T-helper 1 cell (primary cell): ENCODE data around the gene ADAMTS15.

ENCODE experiments used
- DNase-seq, 5 donors: peaks; one replicate each; pipeline ENCODE4 v3.0.0-alpha.2; 2012 to 2020
- total RNA-seq, 4 donors: gene quantifications; one replicate each; lab custom pipeline; 2026; lab: John Stamatoyannopoulos, UW

ADAMTS15 gene, protein sequence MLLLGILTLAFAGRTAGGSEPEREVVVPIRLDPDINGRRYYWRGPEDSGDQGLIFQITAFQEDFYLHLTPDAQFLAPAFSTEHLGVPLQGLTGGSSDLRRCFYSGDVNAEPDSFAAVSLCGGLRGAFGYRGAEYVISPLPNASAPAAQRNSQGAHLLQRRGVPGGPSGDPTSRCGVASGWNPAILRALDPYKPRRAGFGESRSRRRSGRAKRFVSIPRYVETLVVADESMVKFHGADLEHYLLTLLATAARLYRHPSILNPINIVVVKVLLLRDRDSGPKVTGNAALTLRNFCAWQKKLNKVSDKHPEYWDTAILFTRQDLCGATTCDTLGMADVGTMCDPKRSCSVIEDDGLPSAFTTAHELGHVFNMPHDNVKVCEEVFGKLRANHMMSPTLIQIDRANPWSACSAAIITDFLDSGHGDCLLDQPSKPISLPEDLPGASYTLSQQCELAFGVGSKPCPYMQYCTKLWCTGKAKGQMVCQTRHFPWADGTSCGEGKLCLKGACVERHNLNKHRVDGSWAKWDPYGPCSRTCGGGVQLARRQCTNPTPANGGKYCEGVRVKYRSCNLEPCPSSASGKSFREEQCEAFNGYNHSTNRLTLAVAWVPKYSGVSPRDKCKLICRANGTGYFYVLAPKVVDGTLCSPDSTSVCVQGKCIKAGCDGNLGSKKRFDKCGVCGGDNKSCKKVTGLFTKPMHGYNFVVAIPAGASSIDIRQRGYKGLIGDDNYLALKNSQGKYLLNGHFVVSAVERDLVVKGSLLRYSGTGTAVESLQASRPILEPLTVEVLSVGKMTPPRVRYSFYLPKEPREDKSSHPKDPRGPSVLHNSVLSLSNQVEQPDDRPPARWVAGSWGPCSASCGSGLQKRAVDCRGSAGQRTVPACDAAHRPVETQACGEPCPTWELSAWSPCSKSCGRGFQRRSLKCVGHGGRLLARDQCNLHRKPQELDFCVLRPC
- 0 to 0.08 (median 0) reads per million in 4 donors for total RNA-seq

DNA sequence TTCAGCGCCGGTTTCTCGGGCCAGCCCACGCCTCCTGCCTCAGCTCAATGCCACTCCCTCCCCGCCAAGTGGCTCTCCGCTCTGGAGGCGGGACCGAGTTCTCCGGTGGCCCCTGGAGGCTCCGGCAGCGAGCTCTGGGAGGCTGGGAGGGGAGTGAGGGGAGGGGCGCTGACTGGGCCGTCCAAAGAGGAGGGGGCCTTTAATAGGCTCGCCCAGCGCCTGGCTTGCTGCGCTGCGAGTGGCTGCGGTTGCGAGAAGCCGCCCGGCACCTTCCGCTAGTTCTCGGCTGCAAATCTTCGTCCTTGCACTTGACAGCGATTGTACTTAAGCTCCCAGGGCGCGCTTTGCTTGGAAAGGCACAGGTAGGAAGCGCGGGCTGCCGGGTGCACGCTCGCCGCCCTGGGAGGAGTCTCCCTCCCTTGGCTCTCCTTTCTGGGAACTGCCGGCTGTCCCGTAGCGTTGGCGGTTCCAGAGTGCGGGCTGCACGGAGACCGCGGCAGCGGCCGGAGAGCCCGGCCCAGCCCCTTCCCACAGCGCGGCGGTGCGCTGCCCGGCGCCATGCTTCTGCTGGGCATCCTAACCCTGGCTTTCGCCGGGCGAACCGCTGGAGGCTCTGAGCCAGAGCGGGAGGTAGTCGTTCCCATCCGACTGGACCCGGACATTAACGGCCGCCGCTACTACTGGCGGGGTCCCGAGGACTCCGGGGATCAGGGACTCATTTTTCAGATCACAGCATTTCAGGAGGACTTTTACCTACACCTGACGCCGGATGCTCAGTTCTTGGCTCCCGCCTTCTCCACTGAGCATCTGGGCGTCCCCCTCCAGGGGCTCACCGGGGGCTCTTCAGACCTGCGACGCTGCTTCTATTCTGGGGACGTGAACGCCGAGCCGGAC, at the start of gene ADAMTS15:
TSS of gene ADAMTS15 (plus strand) at position 230 of the 894 bp plus-strand sequence. CDS start at position 559, 329 bp downstream.
- peak in 1 of 5 donors; percentile 28 for DNase-seq

GRCh38 chr11:130399196-130399595, 49.2 kb upstream of the ADAMTS15 start:
- DNase-seq, result no peak

DNA sequence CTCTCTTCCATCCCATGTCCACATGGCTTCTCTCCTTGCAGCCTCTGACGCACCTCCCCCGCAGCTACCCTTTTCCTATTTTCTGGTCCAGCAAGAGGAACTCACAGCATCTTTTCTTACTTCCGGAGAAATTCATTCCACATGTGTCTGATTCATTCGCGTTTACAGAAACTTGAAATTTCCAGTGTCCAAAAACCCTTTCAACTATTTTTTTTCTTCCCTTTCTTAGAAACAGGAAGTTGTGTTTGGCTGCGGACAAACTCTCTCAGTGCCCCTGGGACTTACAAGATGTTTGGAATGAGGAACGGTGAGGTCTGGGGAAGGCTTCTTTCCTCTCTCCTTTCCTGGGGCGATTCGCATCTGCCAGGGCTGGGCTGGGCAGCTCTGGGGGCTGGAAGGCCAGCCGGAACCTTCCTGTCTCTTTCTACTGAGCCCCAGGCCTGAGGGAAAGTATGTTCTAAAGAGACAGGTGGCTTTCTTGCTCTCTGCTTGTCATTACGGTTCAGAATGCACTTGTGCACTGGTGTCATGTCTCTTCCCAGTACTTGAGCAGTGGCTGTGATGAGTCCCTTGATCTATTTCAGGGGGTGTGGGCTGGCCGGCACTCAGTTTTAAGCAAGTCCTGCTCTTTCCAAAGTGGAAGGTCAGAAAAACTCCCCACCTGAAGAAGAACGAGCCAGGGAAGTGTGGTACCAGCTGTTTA, 47.5 kb upstream of the ADAMTS15 start:
- no peak for DNase-seq

DNA sequence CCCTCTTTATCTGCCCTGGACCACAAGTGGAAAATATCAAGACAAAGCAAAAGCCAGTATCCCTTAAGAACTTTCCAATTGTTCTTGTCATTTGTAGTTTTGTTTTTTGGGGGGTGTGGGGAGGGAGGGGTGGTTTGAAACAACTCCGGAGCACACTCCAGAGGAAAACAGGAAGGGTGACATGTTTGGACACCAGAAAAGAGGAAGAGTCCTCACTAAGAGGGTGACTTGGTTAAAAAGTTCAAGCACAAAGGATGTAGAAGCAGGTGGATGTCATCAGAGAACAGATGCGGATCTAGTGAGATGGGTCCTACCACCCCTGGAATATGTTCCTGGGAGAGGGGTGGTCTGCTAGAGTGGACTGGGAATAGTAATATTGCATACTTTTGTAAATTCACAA, 45.9 kb upstream of the ADAMTS15 start:
- no peak for DNase-seq

- no peak for DNase-seq
Measured at GRCh38 chr11:130403271-130403804, 45.1 kb upstream of the ADAMTS15 start.

DNA sequence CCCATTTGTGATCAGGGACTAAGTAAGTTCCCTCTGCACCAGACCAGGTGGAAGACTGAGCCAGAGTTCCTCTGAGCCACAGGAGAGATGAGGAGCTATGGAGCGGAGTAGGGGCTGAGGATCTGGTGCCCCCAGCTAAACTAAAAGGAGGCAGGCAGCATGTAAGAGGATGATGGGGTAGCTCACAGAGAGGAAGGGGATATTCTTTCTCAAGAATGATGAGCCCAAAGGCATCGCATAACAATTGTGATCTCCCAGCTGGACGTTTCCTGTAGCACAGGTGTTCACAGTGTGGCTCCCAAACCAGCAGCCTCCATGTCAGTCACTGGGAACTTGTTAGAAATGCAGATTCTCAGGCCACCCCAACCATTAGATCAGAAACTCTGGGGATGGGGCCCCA, 44.5 kb upstream of the ADAMTS15 start:
- no peak for DNase-seq

- no peak for DNase-seq
Measured at GRCh38 chr11:130404727-130405126, 43.7 kb upstream of the ADAMTS15 start.

DNA sequence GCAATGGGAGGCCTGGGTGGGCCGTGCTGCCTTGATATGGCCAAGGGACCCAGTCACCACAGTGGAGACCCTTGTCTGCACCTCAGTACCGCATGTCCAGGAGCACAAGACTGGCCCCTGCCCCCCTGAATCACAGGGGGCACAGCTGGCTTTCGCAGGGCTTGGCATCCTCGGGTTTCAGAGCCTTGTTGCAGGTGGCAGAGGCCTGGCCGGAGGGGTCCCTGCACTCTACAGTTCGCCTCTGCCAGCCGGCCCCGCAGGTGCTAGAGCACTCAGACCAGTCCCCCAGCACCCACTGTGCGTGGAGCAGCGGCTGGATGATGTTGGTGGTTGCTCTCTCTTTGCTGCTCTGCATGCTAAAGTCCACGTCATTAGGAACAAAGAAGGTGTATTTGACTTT, 43.0 kb upstream of the ADAMTS15 start:
- no peak for DNase-seq

DNA sequence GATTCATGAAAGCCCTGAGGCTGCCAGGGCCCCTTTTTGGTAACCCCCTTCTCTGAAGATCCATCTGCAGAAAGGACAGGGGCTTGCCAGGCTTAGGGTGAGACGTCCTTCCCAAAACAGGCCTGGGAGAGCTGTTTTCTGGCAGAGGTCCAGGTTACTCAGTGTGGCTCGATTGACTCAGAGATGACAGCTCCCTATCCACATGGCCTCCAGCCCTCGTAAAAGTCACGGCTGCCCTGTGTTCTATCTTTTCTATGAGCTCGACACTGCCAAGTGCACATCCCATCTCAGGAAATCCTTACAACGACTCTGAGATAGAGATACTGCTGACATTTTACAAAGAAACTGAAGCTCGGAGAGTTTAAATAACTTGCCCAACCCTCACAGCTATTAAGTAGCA, 40.5 kb upstream of the ADAMTS15 start:
- no peak for DNase-seq

DNA sequence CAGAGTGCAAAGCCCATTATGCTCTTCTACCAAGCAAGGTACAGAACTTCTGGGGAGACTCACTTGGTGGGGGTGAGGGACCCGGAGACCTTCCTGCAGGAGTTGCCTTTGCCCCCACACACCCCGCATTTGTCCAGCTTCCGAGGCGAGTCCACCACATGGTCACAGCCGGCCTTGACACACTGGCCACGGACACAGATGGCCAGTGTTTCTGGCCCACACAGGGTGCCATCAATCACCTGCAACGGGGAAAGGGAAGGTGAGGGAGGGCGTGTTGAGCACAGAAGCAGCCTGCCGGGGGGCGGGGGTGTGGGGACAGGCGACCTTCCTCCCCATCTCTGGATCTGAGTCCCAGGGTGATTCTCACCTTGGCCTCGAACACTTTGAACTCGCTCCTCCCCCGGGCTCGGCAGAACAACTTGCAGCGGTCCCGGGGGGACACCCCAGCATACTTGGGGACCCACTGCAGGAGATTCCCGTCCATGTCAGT, 40.0 kb upstream of the ADAMTS15 start:
- DNase-seq, result no peak

GRCh38 chr11:130408901-130409300, 39.5 kb upstream of the ADAMTS15 start:
- no peak for DNase-seq

DNA sequence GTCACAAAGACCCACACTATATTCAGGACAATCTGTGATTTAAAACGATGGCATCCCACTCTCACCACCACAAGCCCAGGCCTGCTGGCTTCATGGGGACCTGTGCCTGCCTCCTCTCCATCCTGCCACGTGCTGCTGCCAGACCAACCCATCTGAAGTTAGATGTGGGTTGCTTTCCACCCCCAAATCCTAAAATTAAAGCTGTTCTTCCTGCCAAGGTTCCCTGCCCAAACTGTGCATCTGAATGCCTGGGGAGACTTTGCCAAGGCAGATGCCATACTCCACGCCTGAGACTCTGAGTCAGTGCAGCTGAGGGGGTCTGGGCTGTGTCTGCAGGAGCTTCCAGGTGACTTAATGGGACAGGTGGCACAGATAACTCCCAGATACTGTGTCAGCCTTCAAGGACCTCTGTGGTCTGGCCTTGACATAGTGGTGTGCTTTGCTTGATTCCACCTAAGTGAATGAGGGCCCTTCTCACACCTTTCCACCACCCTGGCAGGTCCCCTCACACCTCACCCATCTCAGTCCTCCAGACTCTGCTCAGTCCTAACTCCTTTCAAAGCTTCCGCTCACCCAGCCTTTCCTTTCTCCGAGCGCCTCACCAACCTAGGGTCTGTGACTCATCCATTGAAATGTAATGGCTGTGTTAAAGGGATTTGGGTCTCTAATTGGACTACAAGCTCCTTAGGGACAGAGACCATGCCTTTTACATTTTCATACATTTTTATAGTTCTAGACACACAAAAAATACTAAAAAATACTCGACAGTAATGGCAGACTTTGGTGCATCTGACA, 38.7 kb upstream of the ADAMTS15 start:
- DNase-seq, result no peak

DNA sequence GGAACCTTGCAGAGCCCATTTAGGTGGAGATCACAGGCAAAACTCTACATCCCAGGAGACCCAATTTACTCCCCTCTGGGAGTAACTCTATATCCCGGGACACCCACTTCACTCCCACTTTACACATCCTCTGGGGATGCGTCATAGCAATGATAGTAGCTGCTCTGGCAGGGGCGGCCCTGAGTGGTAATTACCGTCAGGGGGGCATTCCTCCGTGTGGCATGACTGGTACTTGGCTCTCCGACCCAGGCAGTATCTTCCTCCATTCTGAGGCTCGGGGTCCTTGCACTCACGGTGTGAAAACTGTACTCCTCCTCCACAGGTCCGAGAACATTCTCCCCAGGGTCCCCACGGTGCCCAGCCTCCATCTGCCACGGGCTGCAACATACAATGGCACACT, 37.2 kb upstream of the ADAMTS15 start:
- DNase-seq, result no peak

DNA sequence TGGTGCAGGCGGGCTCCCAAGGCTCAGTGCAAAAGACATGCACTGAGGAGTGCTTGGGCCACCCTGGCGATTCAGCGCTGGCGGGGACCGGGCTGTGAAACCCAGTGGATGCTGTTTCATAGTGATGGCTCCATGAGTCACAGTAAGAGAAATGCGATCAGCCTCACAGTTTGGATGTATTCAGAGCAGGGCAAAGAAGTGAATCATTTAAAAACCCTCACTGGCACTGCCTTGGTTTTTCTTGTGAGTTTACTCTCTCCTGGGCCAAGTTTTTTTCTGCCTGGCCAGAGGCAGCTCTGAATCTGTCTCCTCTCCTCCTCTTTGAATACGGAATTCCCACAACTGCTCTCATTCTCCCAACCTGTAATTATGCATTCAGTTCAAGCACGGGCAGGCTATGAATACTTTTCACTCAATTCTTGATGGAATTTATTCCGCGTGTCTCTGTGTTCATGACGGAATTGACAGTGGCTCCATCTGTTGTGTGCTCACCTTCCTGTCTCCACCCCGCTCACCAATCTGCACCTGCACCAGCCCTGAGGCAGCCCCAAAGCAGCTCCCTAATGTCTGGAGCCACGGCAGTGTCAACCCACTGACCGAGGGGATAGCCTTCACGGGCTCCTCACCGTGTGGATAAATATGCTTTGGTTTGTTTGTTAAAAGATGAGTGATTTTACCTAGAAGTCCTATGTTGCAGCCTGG, 34.9 kb upstream of the ADAMTS15 start:
- no peak for DNase-seq

DNA sequence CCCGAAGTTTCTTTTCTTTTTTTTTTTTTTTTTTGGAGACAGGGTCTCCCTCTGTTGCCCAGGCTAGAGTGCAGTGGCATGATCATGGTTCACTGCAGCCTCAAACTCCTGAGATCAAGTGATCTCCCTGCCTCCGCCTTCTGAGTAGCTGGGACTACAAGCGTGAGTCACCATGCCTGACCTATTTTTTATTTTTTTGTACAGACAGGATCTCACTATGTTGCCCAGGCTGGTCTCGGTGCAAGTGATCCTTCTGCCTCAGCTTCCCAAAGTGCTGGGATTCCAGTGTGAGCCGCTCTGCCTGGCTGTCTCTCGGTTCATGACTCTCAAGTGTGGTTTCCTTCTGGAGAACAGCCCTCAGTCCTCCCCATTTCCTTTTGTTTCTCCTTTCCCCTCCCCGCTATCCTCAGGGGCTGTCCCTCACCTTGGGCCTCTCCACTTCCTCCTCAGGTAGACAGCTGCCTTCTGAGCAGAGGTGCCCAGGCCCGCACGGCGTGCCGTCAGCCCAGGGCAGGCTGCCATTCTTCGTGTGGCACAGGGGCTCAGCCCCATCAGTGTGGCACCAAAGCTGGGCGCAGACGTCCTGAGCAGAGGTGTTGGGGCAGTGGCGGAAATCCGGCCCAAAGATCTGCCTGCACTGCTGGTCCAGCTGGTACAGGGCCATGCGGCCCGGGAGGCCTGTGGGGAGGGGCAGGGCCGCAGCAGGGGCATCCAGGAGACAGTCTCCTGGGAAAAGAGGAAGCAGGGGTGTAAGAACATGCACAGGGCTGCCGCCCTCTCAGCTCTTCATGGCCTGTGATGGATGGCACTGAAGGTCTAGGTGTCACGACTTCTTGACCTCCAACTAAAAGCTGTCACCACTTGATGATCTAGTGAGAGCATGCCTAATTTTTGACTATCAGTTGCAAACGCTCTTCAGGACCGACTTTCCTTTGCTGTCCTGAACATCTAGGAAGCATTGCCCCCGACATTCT, 34.1 kb upstream of the ADAMTS15 start:
- no peak for DNase-seq

DNA sequence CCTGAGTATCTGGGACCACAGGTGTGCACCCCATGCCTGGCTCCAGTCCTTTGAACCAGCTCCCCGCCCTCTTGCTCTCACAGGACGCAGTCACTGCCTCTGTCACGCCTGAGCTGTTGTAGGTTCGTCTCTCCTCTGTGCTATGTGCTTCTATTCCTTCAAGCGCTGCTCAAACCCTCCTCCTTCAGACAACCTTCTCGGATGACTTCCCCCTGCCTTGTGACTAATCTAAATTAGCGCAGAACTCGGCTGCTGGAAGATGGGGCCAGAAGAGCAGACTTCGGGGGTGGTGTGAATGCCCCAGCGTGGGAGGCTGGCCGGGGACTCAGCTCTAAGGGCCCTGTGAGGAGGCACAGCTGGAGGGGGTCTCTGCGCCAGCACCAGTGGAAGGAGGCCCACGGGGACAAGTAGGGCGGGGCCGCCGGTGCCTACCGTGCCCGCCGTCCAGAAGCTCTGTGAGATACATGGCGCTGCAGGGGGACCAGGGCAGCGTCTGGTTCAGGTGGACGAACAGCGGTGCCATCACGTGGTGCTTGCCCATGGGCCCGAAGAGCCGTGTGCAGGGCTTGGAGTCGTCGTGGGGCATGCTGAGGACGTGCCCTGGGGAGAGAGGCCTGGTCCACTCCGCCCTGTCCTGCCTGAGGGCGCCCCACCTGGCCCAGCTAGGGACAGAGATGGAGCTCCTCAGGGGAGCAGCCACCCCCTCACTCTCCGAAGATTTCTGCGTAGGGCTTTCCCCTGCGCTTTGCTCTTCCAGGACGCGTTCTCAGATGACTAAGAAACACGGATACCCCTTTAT, 32.5 kb upstream of the ADAMTS15 start:
- no peak for DNase-seq

GRCh38 chr11:130416530-130416882, 31.9 kb upstream of the ADAMTS15 start:
- no peak for DNase-seq

GRCh38 chr11:130416906-130417305, 31.5 kb upstream of the ADAMTS15 start:
- no peak for DNase-seq
